Neutrophil (primary cell): Measurements from ENCODE around the gene TMEM114.

Experiments used
- H3K27ac ChIP-seq: fragments of 200-600 bp; sonication (generic); 2 replicates; pipeline ENCODE4 v1.5.1; 2016; ENCODE audit warnings: mild to moderate bottlenecking, moderate library complexity
- H3K27me3 ChIP-seq: fragments of 200-600 bp; sonication (generic); 2 replicates; pipeline ENCODE4 v1.6.0; 2016; ENCODE audit warnings: mild to moderate bottlenecking
- H3K36me3 ChIP-seq: fragments of 200-600 bp; sonication (generic); 2 replicates; pipeline ENCODE4 v1.5.1; 2017
- H3K4me1 ChIP-seq, 2 experiments: fragments of 200-600 bp in 1 of 2; sonication (generic) in 1 of 2; 1 replicate in 1 of 2; 2 replicates in 1 of 2; pipeline versions ENCODE4 v1.5.1 to v1.6.1; 2013 to 2016; ENCODE audit warnings: low read depth in 1 of 2, low read length in 1 of 2, mild to moderate bottlenecking in 1 of 2, moderate library complexity in 1 of 2; ENCODE audit not compliant: control insufficient read depth in 1 of 2, insufficient read depth in 1 of 2
- H3K4me3 ChIP-seq, 2 experiments: fragments of 200-600 bp in 1 of 2; sonication (generic) in 1 of 2; 1 replicate in 1 of 2; 2 replicates in 1 of 2; pipeline ENCODE4 v1.5.1; 2013 to 2016; ENCODE audit warnings: low read depth in 1 of 2, low read length in 1 of 2, mild to moderate bottlenecking in 1 of 2, moderate library complexity in 1 of 2
- H3K9me3 ChIP-seq: fragments of 200-600 bp; sonication (generic); 2 replicates; pipeline ENCODE4 v1.5.1; 2016
- TF ChIP-seq, protein P1 (sequence below): fragments of 200-600 bp; sonication (generic); IDR thresholded peaks from 2 replicates; pipeline ENCODE4 v1.5.1; 2016; ENCODE audit warnings: antibody characterized with exemption

The TMEM114 gene

DNA sequence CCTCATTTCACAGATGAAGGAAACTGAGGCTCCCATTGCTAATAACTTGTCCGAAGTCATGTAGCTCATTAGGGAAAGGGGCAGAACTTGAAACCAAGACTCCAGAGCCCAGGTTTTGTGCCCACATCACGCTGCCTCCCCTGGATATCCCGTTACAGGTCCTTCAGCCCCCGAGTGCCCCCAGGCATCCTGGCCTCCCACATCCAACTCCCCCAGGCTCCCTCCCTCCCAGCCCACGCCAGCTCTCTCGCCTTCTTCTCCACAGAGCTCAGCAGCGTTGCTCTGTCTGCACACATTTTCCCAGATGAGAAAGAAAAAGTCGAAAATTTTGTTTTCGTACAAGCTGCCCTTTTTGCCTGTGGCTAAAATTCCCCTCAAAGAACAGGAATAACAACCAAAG lies 16.9 kb upstream of the TMEM114 start:
- no peaks in the 10 kb centered on the region for H3K36me3 ChIP-seq
- TF ChIP-seq, protein P1, sequence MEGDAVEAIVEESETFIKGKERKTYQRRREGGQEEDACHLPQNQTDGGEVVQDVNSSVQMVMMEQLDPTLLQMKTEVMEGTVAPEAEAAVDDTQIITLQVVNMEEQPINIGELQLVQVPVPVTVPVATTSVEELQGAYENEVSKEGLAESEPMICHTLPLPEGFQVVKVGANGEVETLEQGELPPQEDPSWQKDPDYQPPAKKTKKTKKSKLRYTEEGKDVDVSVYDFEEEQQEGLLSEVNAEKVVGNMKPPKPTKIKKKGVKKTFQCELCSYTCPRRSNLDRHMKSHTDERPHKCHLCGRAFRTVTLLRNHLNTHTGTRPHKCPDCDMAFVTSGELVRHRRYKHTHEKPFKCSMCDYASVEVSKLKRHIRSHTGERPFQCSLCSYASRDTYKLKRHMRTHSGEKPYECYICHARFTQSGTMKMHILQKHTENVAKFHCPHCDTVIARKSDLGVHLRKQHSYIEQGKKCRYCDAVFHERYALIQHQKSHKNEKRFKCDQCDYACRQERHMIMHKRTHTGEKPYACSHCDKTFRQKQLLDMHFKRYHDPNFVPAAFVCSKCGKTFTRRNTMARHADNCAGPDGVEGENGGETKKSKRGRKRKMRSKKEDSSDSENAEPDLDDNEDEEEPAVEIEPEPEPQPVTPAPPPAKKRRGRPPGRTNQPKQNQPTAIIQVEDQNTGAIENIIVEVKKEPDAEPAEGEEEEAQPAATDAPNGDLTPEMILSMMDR = no peak
- no peak overlapping the region for H3K4me3 ChIP-seq
- H3K27ac ChIP-seq = no peak overlapping the region
- H3K4me1 ChIP-seq = no peaks in the 10 kb centered on the region
- H3K27me3 ChIP-seq = peaks cover 71% of the 10 kb centered on the region
- H3K9me3 ChIP-seq = no peaks in the 10 kb centered on the region

GRCh38 chr16:8605554-8605953 lies 15.2 kb upstream of the TMEM114 start:
- Histone ChIP-seq H3K36me3 (no peaks in the 10 kb centered on the region), H3K27me3 (peaks cover 63% of the 10 kb centered on the region), H3K4me3 (no peak overlapping the region), H3K4me1 (no peaks in the 10 kb centered on the region), H3K27ac (no peak overlapping the region), H3K9me3 (no peaks in the 10 kb centered on the region)
- TF ChIP-seq, protein P1 = no peak

DNA sequence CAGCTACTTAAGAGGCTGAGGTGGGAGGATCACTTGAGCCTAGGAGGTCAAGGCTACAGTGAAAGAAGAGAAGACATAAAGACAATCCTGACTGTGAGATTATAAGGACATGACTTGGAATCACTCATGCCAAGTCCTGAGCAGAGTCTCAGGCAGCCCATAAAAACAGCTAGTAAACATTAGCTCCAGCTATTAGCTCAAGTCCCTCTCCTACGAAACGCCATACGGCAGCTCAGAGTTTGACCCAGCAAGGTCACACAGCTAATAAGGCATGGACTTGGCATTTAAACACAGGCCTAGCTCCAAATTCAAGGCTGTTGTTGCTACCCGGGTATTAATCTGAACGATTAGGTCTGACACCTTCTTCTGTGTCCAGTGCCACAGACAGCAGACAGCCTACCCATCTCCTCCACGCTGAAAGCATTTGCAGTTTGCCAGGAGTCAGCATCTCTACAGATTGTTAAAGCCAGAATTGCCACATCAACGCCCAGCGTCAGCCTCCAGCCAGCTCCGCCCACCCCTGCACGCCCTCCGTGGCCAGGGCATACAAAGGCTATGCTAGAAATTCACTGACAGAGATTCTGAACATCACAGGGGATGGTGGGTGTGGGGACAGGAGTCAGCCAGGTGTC lies 9.9 kb upstream of the TMEM114 start:
- no peak overlapping the region for H3K27ac ChIP-seq
- H3K4me3 ChIP-seq = no peak overlapping the region
- no peaks in the 10 kb centered on the region for H3K9me3 ChIP-seq
- no peaks in the 10 kb centered on the region for H3K36me3 ChIP-seq
- TF ChIP-seq, protein P1 = no peak
- no peaks in the 10 kb centered on the region for H3K4me1 ChIP-seq
- H3K27me3 ChIP-seq = peaks cover 47% of the 10 kb centered on the region

GRCh38 chr16:8596581-8596980 lies 6.3 kb upstream of the TMEM114 start:
- Histone ChIP-seq H3K27me3 (peaks cover 50% of the 10 kb centered on the region), H3K4me1 (no peaks in the 10 kb centered on the region), H3K36me3 (no peaks in the 10 kb centered on the region), H3K27ac (no peak overlapping the region), H3K9me3 (no peaks in the 10 kb centered on the region), H3K4me3 (no peak overlapping the region)
- TF ChIP-seq, protein P1 = no peak

DNA sequence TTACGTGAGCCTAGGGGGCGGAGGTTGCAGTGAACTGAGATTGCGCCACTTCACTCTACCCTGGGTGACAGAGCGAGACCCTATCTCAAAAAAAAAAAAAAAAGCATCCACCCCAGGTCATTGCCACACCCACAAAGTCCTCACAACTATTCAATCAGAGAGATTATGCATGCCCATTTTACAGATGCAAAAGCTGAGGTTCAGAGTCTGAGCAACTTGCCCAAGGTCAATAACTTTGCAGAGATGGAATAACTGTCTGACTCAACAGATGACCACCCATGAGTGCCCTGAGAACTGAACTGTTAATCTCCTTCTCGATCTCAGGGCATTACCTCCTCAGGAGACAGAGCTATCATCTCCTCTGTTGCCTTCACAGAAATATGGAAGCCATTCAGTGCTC lies 5.5 kb upstream of the TMEM114 start:
- TF ChIP-seq, protein P1 = no peak
- no peaks in the 10 kb centered on the region for H3K36me3 ChIP-seq
- no peak overlapping the region for H3K4me3 ChIP-seq
- no peak overlapping the region for H3K27ac ChIP-seq
- H3K27me3 ChIP-seq = peaks cover 58% of the 10 kb centered on the region
- H3K9me3 ChIP-seq = no peaks in the 10 kb centered on the region
- H3K4me1 ChIP-seq = no peaks in the 10 kb centered on the region
